ENCODE data around the gene ZNF219. TPM values are rescaled to one million over a fixed set of nuclear protein-coding genes. Genes with fewer than 3 reads are reported as not detected.

Gene ZNF219
- total RNA-seq, 1 donor from 2014 or later = 143 TPM

DNA sequence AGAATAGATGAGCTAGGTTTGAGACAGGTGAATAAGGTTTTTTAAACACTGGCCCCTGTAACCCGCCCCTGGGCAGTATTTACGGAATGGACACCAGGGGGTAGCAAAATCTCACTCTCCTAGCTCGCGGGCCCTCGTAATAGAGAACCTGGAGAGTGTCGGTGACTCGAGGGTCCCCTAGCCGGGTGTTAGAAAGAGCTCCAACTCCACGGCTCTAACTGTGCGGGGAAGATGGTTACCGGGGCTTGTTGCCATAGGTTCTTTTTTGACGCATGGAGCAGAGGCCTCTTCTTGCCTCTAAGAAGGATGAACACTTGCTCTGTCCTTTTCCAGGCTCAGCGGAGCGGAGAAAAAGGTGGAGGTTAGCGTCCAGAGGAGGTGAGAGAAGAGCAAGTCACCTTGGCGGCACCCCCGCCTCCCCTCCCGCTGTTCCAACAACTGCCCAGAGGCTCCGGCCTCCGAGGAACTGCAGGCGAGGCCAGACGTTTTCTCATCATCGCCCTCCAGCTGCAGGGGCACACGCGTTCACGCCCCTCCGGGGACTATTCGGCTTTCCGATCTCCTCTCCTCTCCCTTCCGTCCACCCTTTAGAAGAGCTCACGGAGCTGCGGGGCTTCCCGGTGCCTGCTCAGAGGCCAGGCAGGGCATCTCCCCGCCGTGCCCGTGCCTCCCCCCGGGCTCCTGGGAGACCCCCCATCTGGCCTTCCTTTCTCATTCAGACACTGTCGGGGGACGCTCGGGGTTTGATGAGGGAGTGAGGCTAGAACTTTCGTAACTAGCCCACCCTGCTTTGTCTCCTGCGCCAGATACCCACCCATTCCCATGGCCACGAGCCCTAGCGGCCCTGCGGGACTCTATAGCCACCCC, 29.7 kb downstream of the ZNF219 start:
- peaks cover 5% of the 10 kb centered on the region for H3K36me3 Mint-ChIP-seq (ENCODE audit: low read depth)
- peak; percentile 69 for TF ChIP-seq CTCF (conservative IDR thresholded peaks at IDR 0.05)
- H3K27me3 Mint-ChIP-seq (ENCODE audit: low read depth) = peaks cover 2% of the 10 kb centered on the region
- DNase-seq (ENCODE audit: low read depth, low spot score) = peak; percentile 57
- H3K4me3 Mint-ChIP-seq = peak overlapping the region; percentile 95
- no peaks in the 10 kb centered on the region for H3K9me3 Mint-ChIP-seq
- H3K4me1 Mint-ChIP-seq = peaks cover 51% of the 10 kb centered on the region
- H3K27ac Mint-ChIP-seq (ENCODE audit: unreplicated experiment) = peak overlapping the region; percentile 97

- H3K4me3 Mint-ChIP-seq = peak overlapping the region; percentile 28
- peaks cover 2% of the 10 kb centered on the region for H3K27me3 Mint-ChIP-seq (ENCODE audit: low read depth)
- DNase-seq (ENCODE audit: low read depth, low spot score) = no peak
Observed at GRCh38 chr14:21066882-21067502, 31.5 kb downstream of the ZNF219 start.

GRCh38 chr14:21063479-21063878, 35.0 kb downstream of the ZNF219 start:
- H3K4me3 Mint-ChIP-seq = peak overlapping the region; percentile 35
- peaks cover 17% of the 10 kb centered on the region for H3K4me1 Mint-ChIP-seq
- TF ChIP-seq CTCF (conservative IDR thresholded peaks at IDR 0.05) = no peak
- no peak for DNase-seq (ENCODE audit: low read depth, low spot score)
- no peaks in the 10 kb centered on the region for H3K36me3 Mint-ChIP-seq (ENCODE audit: low read depth)
- no peaks in the 10 kb centered on the region for H3K9me3 Mint-ChIP-seq
- H3K27ac Mint-ChIP-seq (ENCODE audit: unreplicated experiment) = no peak overlapping the region
- peaks cover under 1% of the 10 kb centered on the region for H3K27me3 Mint-ChIP-seq (ENCODE audit: low read depth)

More at GRCh38 chr14:21066882-21067502, 31.5 kb downstream of the ZNF219 start:
- H3K9me3 Mint-ChIP-seq = no peaks in the 10 kb centered on the region
- TF ChIP-seq CTCF (conservative IDR thresholded peaks at IDR 0.05) = peak; percentile 42
- H3K27ac Mint-ChIP-seq (ENCODE audit: unreplicated experiment) = no peak overlapping the region
- no peaks in the 10 kb centered on the region for H3K36me3 Mint-ChIP-seq (ENCODE audit: low read depth)
- H3K4me1 Mint-ChIP-seq = peaks cover 44% of the 10 kb centered on the region

- Mint-ChIP-seq H3K27ac (ENCODE audit: unreplicated experiment) (no peak overlapping the region), H3K27me3 (ENCODE audit: low read depth) (no peaks in the 10 kb centered on the region)
Observed at GRCh38 chr14:21061347-21061668, 37.1 kb downstream of the ZNF219 start.

More at GRCh38 chr14:21061347-21061668, 37.1 kb downstream of the ZNF219 start:
- H3K4me3 Mint-ChIP-seq = no peak overlapping the region
- H3K36me3 Mint-ChIP-seq (ENCODE audit: low read depth) = no peaks in the 10 kb centered on the region
- no peak for TF ChIP-seq CTCF (conservative IDR thresholded peaks at IDR 0.05)
- H3K9me3 Mint-ChIP-seq = no peaks in the 10 kb centered on the region
- no peak for DNase-seq (ENCODE audit: low read depth, low spot score)
- H3K4me1 Mint-ChIP-seq = peaks cover 10% of the 10 kb centered on the region
